ENCODE results near the gene NDST1. TPM values are rescaled to one million over a fixed set of nuclear protein-coding genes. Genes with fewer than 3 reads are reported as not detected.
A peak's percentile ranks its signal among the peaks of the same experiment; 100 is the strongest.

The NDST1 gene
- total RNA-seq, 2 donors from 2014 or later, result 37.6 to 56.0 TPM

- intact Hi-C loops (cut with DNase I), result no loop called here
- WGBS, 2 donors, result 59 to 63% methylated on average over 2 to 4 of the region's 4 CpGs
- Histone ChIP-seq H3K4me3 (no peak overlapping the region), H3K9me3 (no peaks in the 10 kb centered on the region), H3K27me3 (no peaks in the 10 kb centered on the region), H3K27ac (no peak overlapping the region), H3K4me1 (peaks cover 62% of the 10 kb centered on the region), H3K36me3 (replicated peaks in 1 of 2; ENCODE audit: insufficient read depth in 1 of 2, low read depth in 2 of 2) (no peaks in the 10 kb centered on the region)
- ATAC-seq (no peak), DNase-seq (no peak)
- TF ChIP-seq POLR2A (IDR thresholded peaks at IDR 0.05), result no peak
- no peak for TF ChIP-seq CTCF (IDR thresholded peaks at IDR 0.05)
Observed at GRCh38 chr5:150491876-150492275, 16.1 kb upstream of the NDST1 start.

- peaks cover 62% of the 10 kb centered on the region for H3K4me1 ChIP-seq
- ATAC-seq, result no peak
- intact Hi-C loops (cut with DNase I), result no loop called here
- no peak for DNase-seq
- WGBS, 2 donors, result 72 to 77% methylated on average over 6 of the region's 6 CpGs
- TF ChIP-seq CTCF (IDR thresholded peaks at IDR 0.05), result no peak
- TF ChIP-seq POLR2A (IDR thresholded peaks at IDR 0.05), result no peak
- no peaks in the 10 kb centered on the region for H3K27me3 ChIP-seq
- no peaks in the 10 kb centered on the region for H3K9me3 ChIP-seq
- H3K36me3 ChIP-seq (replicated peaks in 1 of 2; ENCODE audit: insufficient read depth in 1 of 2, low read depth in 2 of 2), result no peaks in the 10 kb centered on the region
- no peak overlapping the region for H3K4me3 ChIP-seq
- no peak overlapping the region for H3K27ac ChIP-seq
Observed at GRCh38 chr5:150492621-150493020, 15.3 kb upstream of the NDST1 start.

- WGBS, 2 donors, result 86 to 92% methylated on average over 3 of the region's 3 CpGs
- TF ChIP-seq POLR2A (IDR thresholded peaks at IDR 0.05), result no peak
- no peak for TF ChIP-seq CTCF (IDR thresholded peaks at IDR 0.05)
- Histone ChIP-seq H3K9me3 (no peaks in the 10 kb centered on the region), H3K27ac (peak overlapping the region in 3 of 4 donors; percentile 19 to 30 (median 30)), H3K4me3 (no peak overlapping the region), H3K27me3 (no peaks in the 10 kb centered on the region), H3K36me3 (replicated peaks in 1 of 2; ENCODE audit: insufficient read depth in 1 of 2, low read depth in 2 of 2) (no peaks in the 10 kb centered on the region), H3K4me1 (peaks cover 62% of the 10 kb centered on the region)
- intact Hi-C loops (cut with DNase I), result no loop called here
- ATAC-seq, result no peak
- no peak for DNase-seq
Observed at GRCh38 chr5:150496098-150496497, 11.8 kb upstream of the NDST1 start.

GRCh38 chr5:150496534-150496933 lies 11.4 kb upstream of the NDST1 start:
- DNase-seq, result no peak
- no peak overlapping the region for H3K4me3 ChIP-seq
- peak overlapping the region in 3 of 4 donors; percentile 19 to 40 (median 30) for H3K27ac ChIP-seq
- ATAC-seq, result no peak
- TF ChIP-seq POLR2A (IDR thresholded peaks at IDR 0.05), result no peak
- no peak for TF ChIP-seq CTCF (IDR thresholded peaks at IDR 0.05)
- no peaks in the 10 kb centered on the region for H3K9me3 ChIP-seq
- no peaks in the 10 kb centered on the region for H3K27me3 ChIP-seq
- peaks cover 62% of the 10 kb centered on the region for H3K4me1 ChIP-seq
- intact Hi-C loops (cut with DNase I), result no loop called here
- H3K36me3 ChIP-seq (replicated peaks in 1 of 2; ENCODE audit: insufficient read depth in 1 of 2, low read depth in 2 of 2), result no peaks in the 10 kb centered on the region
- 72 to 76% methylated on average over 1 to 4 of the region's 4 CpGs for WGBS, 2 donors

GRCh38 chr5:150497274-150497988 lies 10.5 kb upstream of the NDST1 start:
- ATAC-seq, result peak; percentile 50
- H3K27ac ChIP-seq, result peak overlapping the region; percentile 9 to 47 (median 42)

More at GRCh38 chr5:150497274-150497988, 10.5 kb upstream of the NDST1 start:
- Histone ChIP-seq H3K4me1 (peaks cover 62% of the 10 kb centered on the region), H3K9me3 (no peaks in the 10 kb centered on the region), H3K27me3 (no peaks in the 10 kb centered on the region), H3K4me3 (no peak overlapping the region), H3K36me3 (replicated peaks in 1 of 2; ENCODE audit: insufficient read depth in 1 of 2, low read depth in 2 of 2) (no peaks in the 10 kb centered on the region)
- DNase-seq, result peak in 3 of 4 donors; percentile 37 to 80 (median 60)
- TF ChIP-seq POLR2A (IDR thresholded peaks at IDR 0.05) (no peak), CTCF (IDR thresholded peaks at IDR 0.05) (no peak)
- 66 to 83% methylated on average over 2 to 14 of the region's 14 CpGs for WGBS, 2 donors
- intact Hi-C loops (cut with DNase I), result no loop called here
